ENCODE data around the gene C1orf74.

C1orf74 gene

DNA sequence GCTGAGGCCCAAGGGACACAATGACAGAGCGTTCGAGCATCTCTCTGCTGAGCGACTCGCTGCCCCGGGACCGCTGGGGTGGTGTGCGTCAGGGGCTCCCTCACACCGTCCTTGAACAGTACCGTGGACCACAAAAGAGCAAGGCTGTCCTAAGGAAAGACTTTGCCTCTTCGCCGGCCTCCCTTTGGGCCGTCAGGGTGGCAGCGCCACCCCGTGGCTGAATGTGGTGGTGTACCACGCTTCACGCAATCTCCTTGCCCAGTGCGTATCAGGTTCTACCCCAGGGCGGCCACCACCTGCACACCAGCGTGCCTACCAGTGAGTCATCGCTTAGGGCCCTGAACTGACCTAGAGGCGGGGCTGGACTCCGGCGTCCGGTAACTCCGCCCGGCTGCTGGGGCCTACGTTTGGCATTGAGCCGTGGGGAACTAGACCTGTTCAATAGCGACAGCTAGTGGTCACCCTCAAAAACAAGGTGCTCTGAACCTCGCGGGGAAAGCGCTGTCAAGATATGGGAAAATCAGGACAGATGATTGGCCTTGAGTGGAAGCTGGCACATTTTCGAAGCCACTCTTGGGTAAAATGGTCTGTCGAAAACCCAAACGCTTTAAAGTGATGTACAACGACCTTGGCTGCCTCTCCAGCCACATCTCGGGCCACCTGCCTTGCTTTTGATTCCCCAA is 36.6 kb downstream of the C1orf74 start:
- peak; percentile 50 to 65 for DNase-seq (ENCODE audit: extremely low read depth in 1 of 2, low read depth in 1 of 2)

DNA sequence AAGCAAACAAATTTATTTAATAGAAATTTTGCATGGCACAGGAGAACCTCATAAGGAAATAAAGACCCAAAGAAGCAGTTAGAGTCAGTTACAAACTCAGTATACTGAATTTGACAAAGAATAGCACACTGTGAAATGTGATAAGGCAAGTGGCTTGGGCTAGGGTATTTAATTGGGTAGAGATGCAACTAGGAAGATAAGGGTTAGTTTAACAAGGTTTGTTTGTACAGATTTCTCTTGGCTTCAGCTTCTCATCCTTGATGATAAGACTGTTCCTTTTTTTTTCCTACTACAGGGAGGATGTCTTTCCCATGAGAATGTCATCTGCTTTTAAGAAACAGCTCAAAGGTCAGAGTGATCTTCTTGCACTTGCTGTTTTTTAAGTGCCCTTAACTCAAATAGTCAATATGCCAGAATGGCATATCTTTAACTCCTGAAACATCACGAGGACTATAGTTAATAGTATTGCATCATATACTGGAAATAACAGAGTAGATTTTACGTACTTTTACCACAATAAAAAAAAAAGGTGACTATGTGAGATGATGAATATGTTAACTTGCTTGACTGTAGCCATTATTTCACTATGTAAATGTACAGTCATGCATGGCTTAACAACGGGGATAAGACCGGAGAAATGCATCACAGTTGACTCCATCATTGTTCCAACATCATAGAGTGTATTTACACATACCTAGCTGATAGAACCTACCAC is 37.8 kb downstream of the C1orf74 start:
- DNase-seq (ENCODE audit: extremely low read depth in 1 of 2, low read depth in 1 of 2) = no peak

DNA sequence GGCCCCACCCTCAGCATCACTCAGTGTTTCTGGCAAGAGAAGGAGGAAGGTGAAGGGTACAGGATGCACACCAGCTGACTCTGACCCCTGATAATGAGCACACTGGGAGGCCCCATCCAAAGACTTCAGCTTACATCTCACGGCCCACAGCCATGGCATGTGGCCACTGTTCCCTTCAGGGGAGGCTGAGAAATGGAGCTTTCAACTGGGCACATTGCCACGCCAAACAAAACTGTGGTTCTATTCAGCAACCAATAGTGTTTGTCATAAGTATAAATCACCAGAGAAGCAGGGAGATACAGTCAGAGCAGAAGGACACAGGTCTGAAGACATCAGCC is 41.2 kb downstream of the C1orf74 start:
- DNase-seq (ENCODE audit: extremely low read depth in 1 of 2, low read depth in 1 of 2) = no peak

DNA sequence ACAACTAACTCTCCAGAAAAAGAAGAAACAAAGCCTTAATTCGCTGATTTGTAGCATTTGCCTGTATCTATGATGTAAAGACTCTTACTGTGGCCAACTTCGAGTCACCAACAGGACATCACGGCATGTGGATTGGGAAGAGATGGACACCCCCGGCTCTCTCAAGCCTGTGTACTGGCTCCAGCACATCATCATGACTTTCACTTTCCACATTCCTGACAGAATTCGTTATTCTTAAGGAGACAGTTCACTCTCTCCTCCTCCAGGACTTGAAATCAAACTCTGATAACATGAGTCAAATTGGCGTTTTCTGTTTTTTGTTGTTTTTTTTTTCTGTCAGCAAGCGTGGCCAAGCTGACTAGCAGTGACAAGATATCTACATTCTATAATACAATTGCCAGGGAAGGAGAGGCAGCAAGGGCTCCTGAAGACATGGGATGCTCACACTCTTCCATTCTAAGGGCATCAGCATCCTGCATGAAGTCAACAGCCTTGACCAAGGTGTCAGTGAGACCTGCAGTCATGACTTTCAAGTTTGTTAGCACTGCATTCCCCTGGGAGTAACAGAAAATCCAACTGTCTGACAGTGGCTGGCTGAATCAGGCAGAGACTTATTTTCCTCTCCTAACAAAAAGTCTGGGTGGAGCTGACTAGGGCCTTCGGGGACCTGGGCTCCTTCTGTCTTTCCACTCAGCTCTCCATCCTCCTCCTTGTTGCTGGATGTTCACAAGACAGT is 41.8 kb downstream of the C1orf74 start:
- DNase-seq (ENCODE audit: extremely low read depth in 1 of 2, low read depth in 1 of 2) = no peak

DNA sequence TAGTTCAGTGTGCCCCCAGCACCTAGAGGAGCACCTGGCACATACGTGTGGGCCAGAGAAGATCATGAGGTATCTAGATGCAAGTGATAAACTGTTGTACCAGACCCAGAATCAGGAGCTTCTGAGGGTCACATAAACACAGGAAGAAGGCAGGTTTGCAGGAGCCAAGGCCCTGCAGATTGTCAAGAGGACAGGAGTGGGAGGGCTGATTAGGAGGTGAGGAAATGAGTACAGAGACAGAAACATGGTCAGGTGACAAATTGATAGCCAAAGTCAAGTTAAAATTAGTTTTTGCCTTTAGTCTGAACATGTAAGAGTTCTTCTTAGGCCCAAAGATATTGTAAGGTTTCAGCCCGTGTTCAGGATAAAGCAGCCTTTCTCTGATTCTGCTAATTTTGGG is 42.5 kb downstream of the C1orf74 start:
- no peak for DNase-seq (ENCODE audit: extremely low read depth in 1 of 2, low read depth in 1 of 2)

DNA sequence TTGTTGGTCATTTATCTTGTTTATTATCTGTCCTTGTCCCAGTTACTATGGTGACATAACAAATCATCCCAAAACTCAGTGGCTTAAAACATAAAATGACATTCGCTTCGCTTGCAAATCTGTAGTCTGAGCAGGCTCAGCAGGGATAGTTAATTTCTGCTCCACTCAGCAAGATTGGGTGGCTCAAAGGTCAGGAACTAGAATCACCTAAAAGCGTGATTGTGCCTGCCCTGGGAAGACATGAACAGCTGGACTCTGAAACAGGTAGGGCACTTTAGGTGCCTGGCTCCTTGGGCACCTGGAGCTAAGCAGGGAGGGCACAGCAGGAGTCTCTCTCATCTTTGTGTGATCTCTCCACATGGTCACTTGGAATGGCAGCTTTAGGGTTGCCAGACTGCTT is 43.2 kb downstream of the C1orf74 start:
- DNase-seq (ENCODE audit: extremely low read depth in 1 of 2, low read depth in 1 of 2) = no peak

DNA sequence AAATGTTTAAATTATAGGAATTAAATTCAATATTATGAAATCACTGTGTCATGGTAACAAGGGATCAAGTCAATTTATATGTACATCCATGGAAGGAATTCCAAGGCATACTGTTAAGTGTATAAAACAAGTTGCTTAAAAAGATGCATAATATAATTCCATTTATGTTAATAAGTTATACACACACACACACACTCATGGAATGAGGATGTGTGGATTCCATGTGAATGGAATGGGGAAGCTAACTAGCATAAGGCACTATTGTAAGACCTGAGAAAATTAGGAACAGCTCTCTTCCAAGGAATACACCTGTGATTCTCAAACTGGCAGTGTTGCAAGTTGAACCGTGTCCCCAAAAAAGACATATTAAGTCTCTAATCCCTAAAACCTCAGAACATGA is 46.1 kb downstream of the C1orf74 start:
- no peak for DNase-seq (ENCODE audit: extremely low read depth in 1 of 2, low read depth in 1 of 2)

DNA sequence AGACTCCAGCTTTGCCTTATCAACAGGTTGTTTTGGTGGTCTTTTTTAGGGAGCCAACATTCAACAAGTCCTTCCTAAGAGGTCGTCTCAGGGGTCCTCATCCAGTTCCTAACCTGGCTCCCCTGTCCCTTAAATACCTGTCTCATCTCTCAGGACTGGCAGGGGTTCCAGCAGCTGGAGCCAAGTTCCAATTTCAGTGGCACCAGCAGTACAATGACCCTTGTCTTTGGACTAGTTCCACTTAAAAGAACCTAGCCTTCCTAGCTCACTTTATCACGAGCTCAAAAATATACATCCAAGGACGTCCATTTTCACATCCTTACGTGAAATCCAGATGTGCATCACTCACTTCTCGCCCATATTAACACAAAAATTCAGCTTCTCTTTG is 47.2 kb downstream of the C1orf74 start:
- DNase-seq (ENCODE audit: extremely low read depth in 1 of 2, low read depth in 1 of 2) = no peak

DNA sequence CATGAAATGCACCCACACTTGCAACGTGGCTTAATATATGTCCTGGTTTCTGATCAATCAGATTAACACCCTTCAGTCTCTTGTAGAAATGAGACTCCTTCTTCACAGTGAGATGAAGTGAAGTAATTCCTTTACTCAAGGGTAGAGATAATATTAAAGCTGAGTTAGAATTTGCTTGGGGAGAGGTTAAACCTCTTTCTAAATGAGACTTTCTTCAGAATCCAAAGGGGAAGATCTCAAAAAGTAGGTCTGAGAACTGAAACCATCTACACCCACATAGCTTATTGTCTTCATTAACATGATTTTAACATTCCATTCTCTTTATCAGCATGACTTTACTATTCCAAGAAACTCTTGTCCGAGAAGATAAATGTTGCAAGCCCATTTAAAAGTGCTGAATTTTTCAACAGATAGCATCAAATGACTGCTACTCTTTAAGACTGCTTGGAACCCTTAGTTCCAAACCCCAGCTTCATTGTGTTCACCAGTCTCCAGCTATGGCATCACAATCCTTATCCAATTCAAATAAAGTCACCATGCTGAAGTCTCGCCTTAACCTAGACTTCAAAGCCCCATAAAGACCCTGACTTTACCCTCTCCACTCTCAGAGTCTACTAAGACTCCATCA is 47.8 kb downstream of the C1orf74 start:
- no peak for DNase-seq (ENCODE audit: extremely low read depth in 1 of 2, low read depth in 1 of 2)

DNA sequence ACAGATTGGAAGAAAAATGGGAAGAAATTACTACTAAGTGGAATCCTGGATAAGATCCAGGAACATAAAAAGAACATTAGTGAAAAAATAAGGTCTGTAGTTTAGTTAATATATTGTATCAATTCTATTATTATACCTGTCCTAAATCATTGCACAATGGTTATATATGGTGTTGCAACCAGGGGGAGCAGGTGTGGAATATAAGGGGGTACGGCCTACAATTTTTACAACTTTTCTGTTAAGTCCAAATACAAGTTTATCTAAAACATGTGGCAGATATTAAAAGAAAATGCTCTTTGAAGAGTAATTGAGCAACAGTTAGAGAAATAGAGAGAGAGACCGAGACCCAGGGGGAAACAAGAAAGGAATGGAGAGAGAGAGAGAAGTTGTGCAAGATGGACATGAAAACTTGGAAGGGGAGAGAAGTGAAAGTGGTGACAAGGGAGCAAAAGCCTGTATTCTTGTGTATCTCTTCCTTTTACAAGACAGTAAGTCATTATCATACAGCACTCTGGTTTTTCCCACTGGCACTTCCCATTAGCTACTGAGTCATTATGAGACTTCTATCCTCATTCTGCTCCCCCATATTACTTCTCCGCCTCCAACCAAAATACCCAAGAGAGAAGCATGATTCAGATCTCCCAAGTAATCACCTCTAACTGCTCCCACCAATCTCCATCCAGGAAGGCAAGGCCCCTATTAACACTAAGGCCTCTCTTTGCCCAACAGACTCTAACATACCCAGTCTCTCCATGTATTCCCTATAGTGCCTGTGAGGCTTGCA is 50.8 kb downstream of the C1orf74 start:
- DNase-seq (ENCODE audit: extremely low read depth in 1 of 2, low read depth in 1 of 2) = no peak

DNA sequence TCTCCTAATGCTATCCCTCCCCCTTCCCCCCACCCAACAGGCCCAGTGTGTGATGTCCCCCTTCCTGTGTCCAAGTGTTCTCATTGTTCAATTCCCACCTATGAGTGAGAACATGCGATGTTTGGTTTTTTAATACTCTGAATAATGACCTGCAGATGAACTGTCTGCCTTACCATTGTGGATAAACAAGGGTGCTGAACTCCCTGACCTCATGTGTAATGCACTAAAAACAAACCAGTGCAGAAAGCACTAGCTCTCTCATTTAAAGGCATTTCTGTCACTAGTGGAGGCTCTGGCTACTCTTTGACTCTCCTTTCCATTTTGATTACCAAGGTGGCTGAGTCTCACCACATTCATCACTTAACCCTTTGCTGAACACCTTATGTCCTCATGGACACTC is 51.6 kb downstream of the C1orf74 start:
- DNase-seq (ENCODE audit: extremely low read depth in 1 of 2, low read depth in 1 of 2) = no peak

DNA sequence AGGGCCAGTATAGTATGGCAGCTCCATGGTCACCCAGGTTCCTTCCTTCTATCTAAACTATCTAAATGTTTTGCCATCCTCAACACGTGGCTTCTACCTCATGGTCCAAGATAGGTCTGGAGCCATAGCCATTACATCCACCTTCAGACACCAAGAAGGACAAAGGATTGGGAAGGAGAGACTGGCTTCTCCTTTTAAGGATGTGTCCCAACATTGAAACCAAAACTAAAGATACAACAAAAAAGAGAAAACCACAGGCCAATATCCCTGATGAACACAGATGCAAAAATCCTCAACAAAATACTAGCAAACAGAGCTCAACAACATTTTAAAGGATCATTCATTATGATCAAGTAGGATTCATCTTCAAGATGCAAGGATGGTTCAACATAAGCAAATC is 54.9 kb downstream of the C1orf74 start:
- no peak for DNase-seq (ENCODE audit: extremely low read depth in 1 of 2, low read depth in 1 of 2)

Measured in activated CD8-positive, alpha-beta memory T cell treated with anti-CD3 and anti-CD28 coated beads for 1 hour (primary cell).